Stomach (tissue), 9 donors: ENCODE data around the gene S100A5. TPM values are rescaled to one million over a fixed set of nuclear protein-coding genes. Genes with fewer than 3 reads are reported as not detected.
"Not testable (repeated sequence)": the region's sequence is repeated elsewhere in the genome, so short reads cannot be mapped to it uniquely, and the experiment has no call there.

Experiments
- DNase-seq, 2 donors: peaks; one replicate each; pipeline versions ENCODE4 v3.0.0 to v3.0.0-alpha.2; 2013 to 2019
- H3K27ac ChIP-seq, 5 donors: fragments of 200-600 bp in 4 of 5; sonication (generic) in 4 of 5; one replicate each; pipeline ENCODE4 v1.5.1; 2013 to 2019; ENCODE audit warnings: mild to moderate bottlenecking in 1 of 5, moderate library complexity in 1 of 5
- H3K27me3 ChIP-seq, 3 donors: fragments of 200-600 bp; sonication (generic); one replicate each; pipeline ENCODE4 v1.5.1; 2017 to 2019; ENCODE audit warnings: mixed run types in 1 of 3
- H3K36me3 ChIP-seq, 4 donors: fragments of 200-600 bp; sonication (generic); 1 replicate in 3 of 4; 2 replicates in 1 of 4; pipeline ENCODE4 v1.5.1; 2016 to 2019
- H3K4me1 ChIP-seq, 4 donors: fragments of 200-600 bp; sonication (generic); one replicate each; pipeline ENCODE4 v1.5.1; 2016 to 2019
- H3K4me3 ChIP-seq, 4 donors: fragments of 200-600 bp; sonication (generic) in 3 of 4; one replicate each; pipeline ENCODE4 v1.5.1; 2016 to 2019; ENCODE audit warnings: mild to moderate bottlenecking in 1 of 4
- H3K9me3 ChIP-seq, 4 donors: fragments of 200-600 bp; sonication (generic); one replicate each; pipeline ENCODE4 v1.5.1; 2016 to 2019
- CTCF ChIP-seq, 7 experiments: fragments of 450-650 bp in 4 of 7; fragments of 200-600 bp in 3 of 7; sonication (generic) in 3 of 7; IDR thresholded peaks; one replicate each; pipeline ENCODE4 v1.5.1; 2016 to 2019; ENCODE audit warnings: antibody characterized with exemption in 7 of 7, control low read depth in 2 of 7, mild to moderate bottlenecking in 1 of 7
- EP300 ChIP-seq: sonication (generic); formaldehyde crosslinking; IDR thresholded peaks from one replicate; pipeline ENCODE4 v1.6.1; 2017; ENCODE audit warnings: antibody characterized with exemption
- POLR2A ChIP-seq, 4 donors: fragments of 450-650 bp; IDR thresholded peaks; one replicate each; pipeline ENCODE4 v1.6.1; 2016; ENCODE audit warnings: antibody characterized with exemption in 4 of 4, control low read depth in 2 of 4, mild to moderate bottlenecking in 1 of 4, moderate library complexity in 1 of 4
- POLR2AphosphoS5 ChIP-seq, 3 donors: sonication (generic); formaldehyde crosslinking; IDR thresholded peaks; one replicate each; pipeline ENCODE4 v1.6.1; 2016; ENCODE audit warnings: antibody characterized with exemption in 3 of 3
- WGBS, 5 donors: extraction: QIAGEN DNeasy Blood & Tissue Kit in 3 of 5; methylation state at CpG; one replicate each; pipeline versions ENCODE4 v1.1.5 to v1.1.7; 2013 to 2018; 5-methylcytosine and 5-hydroxymethylcytosine counted together
- intact Hi-C: fragments of 100-400 bp; cut with DNase I; formaldehyde crosslinking; loops from one replicate; pipeline ENCODE4 v1.15.1; 2023; ENCODE audit warnings: low total_unique reads
- polyA plus RNA-seq, 3 donors: library from polyadenylated mRNA; stranded (reverse); fragments of 200-250 nt; gene quantifications; one replicate each; pipeline ENCODE4 v1.2.3, GENCODE V29; 2013
- total RNA-seq, 5 donors: library from RNA; depleted of rRNA; stranded (reverse); fragments of >200 nt; gene quantifications; one replicate each; pipeline versions ENCODE4 v1.1.0 to v1.2.3, GENCODE V29; 2014 to 2016
- donor health status: healthy with polysubstance abuse.
- donor health status: Bipolar disorder and iron deficiency.
- donor health status: healthy.

The S100A5 gene
- total and polyA plus RNA-seq, 8 donors: not detected

DNA sequence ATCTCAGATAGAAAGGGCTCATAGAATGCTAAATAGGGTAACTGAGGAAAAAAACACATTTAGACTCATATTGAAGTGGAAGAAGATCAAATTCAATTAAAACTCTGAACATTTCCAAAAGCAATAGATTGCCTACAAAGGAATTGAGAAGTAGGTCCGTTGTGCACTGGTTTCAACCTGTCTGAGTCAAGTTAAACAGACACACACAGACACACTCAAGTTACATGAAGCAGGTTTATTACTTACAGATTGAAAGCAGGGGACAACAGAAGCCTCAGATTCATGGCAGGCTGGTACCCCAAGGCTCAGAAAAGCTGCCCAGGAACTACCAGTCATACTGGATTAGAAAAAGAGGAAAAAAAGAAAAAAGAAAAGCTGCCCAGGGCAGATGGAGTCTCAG lies 45.6 kb upstream of the S100A5 start:
- intact Hi-C loops: no loop called here
- H3K4me1 ChIP-seq: no peaks in the 10 kb centered on the region
- H3K27me3 ChIP-seq: no peaks in the 10 kb centered on the region
- TF ChIP-seq POLR2A (IDR thresholded peaks at IDR 0.05) (no peak), CTCF (IDR thresholded peaks at IDR 0.05) (no peak), POLR2AphosphoS5 (IDR thresholded peaks at IDR 0.05) (no peak), EP300 (no peak)
- no peak for DNase-seq
- H3K4me3 ChIP-seq: no peak overlapping the region
- no peaks in the 10 kb centered on the region for H3K9me3 ChIP-seq
- H3K27ac ChIP-seq: no peak overlapping the region
- H3K36me3 ChIP-seq: no peaks in the 10 kb centered on the region
- 29 to 58% (median 45%) methylated on average over 1 of the region's 1 CpG for WGBS, 5 donors

GRCh38 chr1:153585006-153585405 lies 44.3 kb upstream of the S100A5 start:
- 84 to 97% (median 96%) methylated on average over 1 of the region's 1 CpG for WGBS, 5 donors
- Histone ChIP-seq H3K9me3 (no peaks in the 10 kb centered on the region), H3K36me3 (no peaks in the 10 kb centered on the region), H3K27me3 (no peaks in the 10 kb centered on the region), H3K4me1 (no peaks in the 10 kb centered on the region), H3K4me3 (no peak overlapping the region), H3K27ac (no peak overlapping the region)
- TF ChIP-seq CTCF (IDR thresholded peaks at IDR 0.05) (no peak), EP300 (no peak), POLR2AphosphoS5 (IDR thresholded peaks at IDR 0.05) (no peak), POLR2A (IDR thresholded peaks at IDR 0.05) (no peak)
- no peak for DNase-seq
- intact Hi-C loops: no loop called here

DNA sequence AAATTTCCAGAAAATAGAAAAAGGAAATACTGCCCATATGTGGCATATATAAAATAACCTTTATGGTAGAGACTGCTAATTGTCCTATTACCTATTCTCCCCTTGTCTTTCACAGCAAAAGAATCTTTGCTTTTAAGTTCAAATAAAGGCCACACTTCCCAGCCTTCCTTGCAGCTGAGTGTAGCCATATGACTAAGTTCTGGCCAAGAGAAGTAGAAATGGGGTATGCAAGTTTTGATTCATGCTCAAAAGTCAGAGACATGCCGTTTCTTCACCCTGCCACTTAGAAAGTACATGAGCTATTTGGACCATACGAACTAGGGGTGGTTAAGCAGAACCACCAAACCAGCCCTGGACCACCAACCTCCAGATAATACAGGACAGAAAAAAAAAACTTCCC lies 43.2 kb upstream of the S100A5 start:
- Histone ChIP-seq H3K4me1 (no peaks in the 10 kb centered on the region), H3K27me3 (no peaks in the 10 kb centered on the region), H3K9me3 (no peaks in the 10 kb centered on the region), H3K36me3 (no peaks in the 10 kb centered on the region), H3K4me3 (no peak overlapping the region), H3K27ac (no peak overlapping the region)
- 77 to 91% (median 79%) methylated on average over 2 of the region's 2 CpGs for WGBS, 5 donors
- TF ChIP-seq CTCF (IDR thresholded peaks at IDR 0.05) (no peak), EP300 (no peak), POLR2AphosphoS5 (IDR thresholded peaks at IDR 0.05) (no peak), POLR2A (IDR thresholded peaks at IDR 0.05) (no peak)
- intact Hi-C loops: no loop called here
- no peak for DNase-seq

DNA sequence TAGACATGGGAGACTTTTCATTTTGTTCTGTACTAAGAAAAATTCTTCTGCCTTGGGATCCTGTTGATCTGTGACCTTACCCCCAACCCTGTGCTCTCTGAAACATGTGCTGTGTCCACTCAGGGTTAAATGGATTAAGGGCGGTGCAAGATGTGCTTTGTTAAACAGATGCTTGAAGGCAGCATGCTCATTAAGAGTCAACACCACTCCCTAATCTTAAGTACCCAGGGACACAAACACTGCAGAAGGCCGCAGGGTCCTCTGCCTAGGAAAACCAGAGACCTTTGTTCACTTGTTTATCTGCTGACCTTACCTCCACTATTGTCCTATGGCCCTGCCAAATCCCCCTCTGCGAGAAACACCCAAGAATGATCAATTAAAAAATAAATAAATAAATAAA lies 42.8 kb upstream of the S100A5 start:
- DNase-seq, intact Hi-C loops, H3K4me1 ChIP-seq, H3K27me3 ChIP-seq, H3K4me3 ChIP-seq, H3K9me3 ChIP-seq, H3K27ac ChIP-seq, H3K36me3 ChIP-seq: not testable (repeated sequence)
- 63 to 81% (median 76%) methylated on average over 2 to 3 of the region's 3 CpGs for WGBS, 5 donors

DNA sequence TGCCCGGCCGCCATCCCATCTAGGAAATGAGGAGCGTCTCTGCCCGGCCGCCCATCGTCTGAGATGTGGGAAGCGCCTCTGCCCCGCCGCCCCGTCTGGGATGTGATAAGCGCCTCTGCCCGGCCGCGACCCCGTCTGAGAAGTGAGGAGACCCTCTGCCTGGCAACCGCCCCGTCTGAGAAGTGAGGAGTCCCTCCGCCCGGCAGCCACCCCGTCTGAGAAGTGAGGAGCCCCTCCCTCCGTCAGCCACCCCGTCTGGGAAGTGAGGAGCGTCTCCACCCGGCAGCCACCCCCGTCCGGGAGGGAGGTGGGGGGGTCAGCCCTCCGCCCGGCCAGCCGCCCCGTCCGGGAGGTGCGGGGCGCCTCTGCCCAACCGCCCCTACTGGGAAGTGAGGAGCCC lies 42.1 kb upstream of the S100A5 start:
- H3K27ac ChIP-seq, H3K4me3 ChIP-seq, H3K27me3 ChIP-seq, H3K9me3 ChIP-seq, H3K36me3 ChIP-seq, DNase-seq, H3K4me1 ChIP-seq, intact Hi-C loops: not testable (repeated sequence)
- WGBS, 5 donors: 94 to 98% (median 95%) methylated on average over 16 to 32 of the region's 34 CpGs

DNA sequence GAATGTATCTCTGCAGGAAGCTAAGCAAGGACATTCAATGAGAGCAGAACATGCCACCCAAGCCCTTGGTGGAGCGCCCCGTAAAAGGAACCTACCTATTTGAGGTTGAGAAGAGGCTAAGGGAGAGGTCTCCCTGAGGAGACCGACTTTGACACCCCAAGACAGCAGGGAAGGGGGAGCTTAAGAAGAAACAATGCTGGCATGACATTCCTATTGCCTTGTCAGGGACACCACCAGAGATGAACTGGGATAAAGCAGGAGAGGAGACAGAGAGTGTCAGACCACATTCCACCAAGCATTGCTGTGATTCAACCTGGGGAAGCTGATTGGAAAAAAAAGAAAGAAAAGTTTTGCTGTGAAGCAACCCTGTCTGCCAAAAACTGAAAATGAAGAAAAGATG lies 38.2 kb upstream of the S100A5 start:
- WGBS, 5 donors: 80 to 88% (median 84%) methylated on average over 3 of the region's 3 CpGs
- no peak overlapping the region for H3K27ac ChIP-seq
- DNase-seq: no peak
- H3K4me1 ChIP-seq: peaks cover 0 to 10% (median 0%) of the 10 kb centered on the region in 4 donors
- H3K27me3 ChIP-seq: no peaks in the 10 kb centered on the region
- H3K4me3 ChIP-seq: no peak overlapping the region
- H3K36me3 ChIP-seq: no peaks in the 10 kb centered on the region
- no peaks in the 10 kb centered on the region for H3K9me3 ChIP-seq
- TF ChIP-seq CTCF (IDR thresholded peaks at IDR 0.05) (no peak), EP300 (no peak), POLR2AphosphoS5 (IDR thresholded peaks at IDR 0.05) (no peak), POLR2A (IDR thresholded peaks at IDR 0.05) (no peak)
- intact Hi-C loops: no loop called here
